GM19193 (cell line): ENCODE data around the gene COL23A1.

Experiments
- POLR2A ChIP-seq: IDR thresholded peaks from 4 replicates; pipeline ENCODE4 v1.6.1; 2011; ENCODE audit not compliant: insufficient read depth, insufficient read length; ENCODE audit errors: extremely low read depth

The COL23A1 gene

GRCh38 chr5:178208540-178209227 is 381.5 kb downstream of the COL23A1 start:
- TF ChIP-seq POLR2A = peak; percentile 26

- no peak for TF ChIP-seq POLR2A
Observed at GRCh38 chr5:178207917-178208280, 382.3 kb downstream of the COL23A1 start.

GRCh38 chr5:178207183-178207916 is 382.8 kb downstream of the COL23A1 start:
- TF ChIP-seq POLR2A = no peak

- no peak for TF ChIP-seq POLR2A
Observed at GRCh38 chr5:178206166-178207101, 383.8 kb downstream of the COL23A1 start.

GRCh38 chr5:178205749-178206047 is 384.5 kb downstream of the COL23A1 start:
- no peak for TF ChIP-seq POLR2A

GRCh38 chr5:178204935-178205748 is 385.1 kb downstream of the COL23A1 start:
- no peak for TF ChIP-seq POLR2A

GRCh38 chr5:178204182-178204934 is 385.8 kb downstream of the COL23A1 start, which contains the start of gene HNRNPAB:
Gene HNRNPAB (plus strand): TSS chr5:178204533. CDS start chr5:178204838, 305 bp downstream.
- TF ChIP-seq POLR2A = peak; percentile 100

GRCh38 chr5:178203670-178204181 is 386.5 kb downstream of the COL23A1 start:
- no peak for TF ChIP-seq POLR2A

- TF ChIP-seq POLR2A = no peak
Observed at GRCh38 chr5:178202541-178202940, 387.7 kb downstream of the COL23A1 start.

GRCh38 chr5:178201927-178202235 is 388.3 kb downstream of the COL23A1 start:
- no peak for TF ChIP-seq POLR2A

GRCh38 chr5:178201221-178201926 is 388.8 kb downstream of the COL23A1 start:
- TF ChIP-seq POLR2A = no peak

GRCh38 chr5:178199581-178200434 is 390.4 kb downstream of the COL23A1 start:
- TF ChIP-seq POLR2A = no peak

- TF ChIP-seq POLR2A = no peak
Observed at GRCh38 chr5:178198706-178199105, 391.5 kb downstream of the COL23A1 start.

GRCh38 chr5:178196986-178197385 is 393.2 kb downstream of the COL23A1 start:
- TF ChIP-seq POLR2A = no peak
